GM19463 (cell line): ENCODE results near the gene PAK5.
A peak's percentile ranks its signal among the peaks of the same experiment; 100 is the strongest.

Experiments used
- ATAC-seq: cut with Tn5 transposase; IDR thresholded peaks from one replicate; pipeline ENCODE4 v1.9.1; 2021; ENCODE audit warnings: mild to moderate bottlenecking, moderate library complexity; ENCODE audit not compliant: unreplicated experiment

Gene PAK5

GRCh38 chr20:9626357-9626756 is 212.5 kb downstream of the PAK5 start:
- no peak for ATAC-seq

- ATAC-seq = no peak
These were observed 220.9 kb downstream of the PAK5 start for GRCh38 chr20:9617940-9618339.

GRCh38 chr20:9616833-9617461 is 221.9 kb downstream of the PAK5 start:
- no peak for ATAC-seq

- ATAC-seq = peak; percentile 7
These were observed 222.4 kb downstream of the PAK5 start for GRCh38 chr20:9616455-9616805.

- ATAC-seq = peak; percentile 95
These were observed 223.0 kb downstream of the PAK5 start for GRCh38 chr20:9615766-9616454.

GRCh38 chr20:9615118-9615517 is 223.8 kb downstream of the PAK5 start:
- ATAC-seq = no peak

- no peak for ATAC-seq
These were observed 225.0 kb downstream of the PAK5 start for GRCh38 chr20:9613871-9614270.

GRCh38 chr20:9611921-9612320 is 227.0 kb downstream of the PAK5 start:
- ATAC-seq = no peak

- ATAC-seq = no peak
These were observed 228.2 kb downstream of the PAK5 start for GRCh38 chr20:9610665-9611064.

- ATAC-seq = peak; percentile 71
These were observed 228.9 kb downstream of the PAK5 start for GRCh38 chr20:9609887-9610502.

GRCh38 chr20:9608639-9609340 is 230.1 kb downstream of the PAK5 start:
- ATAC-seq = no peak

- no peak for ATAC-seq
These were observed 236.1 kb downstream of the PAK5 start for GRCh38 chr20:9602847-9603183.

- ATAC-seq = no peak
These were observed 238.3 kb downstream of the PAK5 start for GRCh38 chr20:9600562-9600961.

- no peak for ATAC-seq
These were observed 241.3 kb downstream of the PAK5 start for GRCh38 chr20:9597547-9597946.

- no peak for ATAC-seq
These were observed 243.1 kb downstream of the PAK5 start for GRCh38 chr20:9595763-9596162.

- ATAC-seq = no peak
These were observed 244.5 kb downstream of the PAK5 start for GRCh38 chr20:9594284-9594875.

- no peak for ATAC-seq
These were observed 246.5 kb downstream of the PAK5 start for GRCh38 chr20:9592419-9592818.

- ATAC-seq = no peak
These were observed 247.8 kb downstream of the PAK5 start for GRCh38 chr20:9591080-9591479.

- no peak for ATAC-seq
These were observed 248.7 kb downstream of the PAK5 start for GRCh38 chr20:9590189-9590588.

GRCh38 chr20:9588706-9589105 is 250.2 kb downstream of the PAK5 start:
- ATAC-seq = no peak

GRCh38 chr20:9583151-9583550 is 255.7 kb downstream of the PAK5 start:
- ATAC-seq = no peak

- no peak for ATAC-seq
These were observed 256.7 kb downstream of the PAK5 start for GRCh38 chr20:9582137-9582536.
